Measurements from ENCODE around the gene C9orf50.

GRCh38 chr9:129574911-129575585 lies 45.9 kb downstream of the C9orf50 start:
- TF ChIP-seq, protein P1, sequence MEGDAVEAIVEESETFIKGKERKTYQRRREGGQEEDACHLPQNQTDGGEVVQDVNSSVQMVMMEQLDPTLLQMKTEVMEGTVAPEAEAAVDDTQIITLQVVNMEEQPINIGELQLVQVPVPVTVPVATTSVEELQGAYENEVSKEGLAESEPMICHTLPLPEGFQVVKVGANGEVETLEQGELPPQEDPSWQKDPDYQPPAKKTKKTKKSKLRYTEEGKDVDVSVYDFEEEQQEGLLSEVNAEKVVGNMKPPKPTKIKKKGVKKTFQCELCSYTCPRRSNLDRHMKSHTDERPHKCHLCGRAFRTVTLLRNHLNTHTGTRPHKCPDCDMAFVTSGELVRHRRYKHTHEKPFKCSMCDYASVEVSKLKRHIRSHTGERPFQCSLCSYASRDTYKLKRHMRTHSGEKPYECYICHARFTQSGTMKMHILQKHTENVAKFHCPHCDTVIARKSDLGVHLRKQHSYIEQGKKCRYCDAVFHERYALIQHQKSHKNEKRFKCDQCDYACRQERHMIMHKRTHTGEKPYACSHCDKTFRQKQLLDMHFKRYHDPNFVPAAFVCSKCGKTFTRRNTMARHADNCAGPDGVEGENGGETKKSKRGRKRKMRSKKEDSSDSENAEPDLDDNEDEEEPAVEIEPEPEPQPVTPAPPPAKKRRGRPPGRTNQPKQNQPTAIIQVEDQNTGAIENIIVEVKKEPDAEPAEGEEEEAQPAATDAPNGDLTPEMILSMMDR (IDR thresholded peaks at IDR 0.05; ENCODE audit: insufficient read depth, low read length, poor library complexity, severe bottlenecking) = no peak
- TF ChIP-seq EZH2phosphoT487 (conservative IDR thresholded peaks at IDR 0.05; ENCODE audit: low read length) = no peak

Data from SU-DHL-6 (cell line).